Breast epithelium (tissue), 4 donors: ENCODE measurements around the gene CALR3. TPM values are rescaled to one million over a fixed set of nuclear protein-coding genes. Genes with fewer than 3 reads are reported as not detected.
"Not testable (repeated sequence)": the region's sequence is repeated elsewhere in the genome, so short reads cannot be mapped to it uniquely, and the experiment has no call there.

ENCODE experiments used
- DNase-seq, 2 donors: peaks; one replicate each; pipeline ENCODE4 v3.0.0-alpha.2; 2019; ENCODE audit warnings: low spot score in 2 of 2
- H3K27ac ChIP-seq, 2 donors: fragments of 200-600 bp; sonication (generic) in 1 of 2; one replicate each; pipeline ENCODE4 v1.5.1; 2016 to 2019; ENCODE audit warnings: mild to moderate bottlenecking in 1 of 2
- H3K27me3 ChIP-seq, 2 donors: fragments of 200-600 bp; sonication (generic) in 1 of 2; one replicate each; pipeline versions ENCODE4 v1.5.1 to v1.6.0; 2017 to 2019; ENCODE audit warnings: control low read depth in 1 of 2, mild to moderate bottlenecking in 1 of 2
- H3K36me3 ChIP-seq: fragments of 200-600 bp; one replicate; pipeline ENCODE4 v1.5.1; 2019
- H3K4me1 ChIP-seq, 2 donors: fragments of 200-600 bp; sonication (generic); one replicate each; pipeline ENCODE4 v1.5.1; 2016 to 2019; ENCODE audit warnings: control low read depth in 1 of 2
- H3K4me3 ChIP-seq, 3 donors: fragments of 200-600 bp; sonication (generic); 1 replicate in 2 of 3; 2 replicates in 1 of 3; pipeline ENCODE4 v1.5.1; 2016 to 2019; ENCODE audit warnings: mild to moderate bottlenecking in 3 of 3, moderate library complexity in 2 of 3
- H3K9me3 ChIP-seq, 2 donors: fragments of 200-600 bp; sonication (generic) in 1 of 2; one replicate each; pipeline ENCODE4 v1.5.1; 2016 to 2019; ENCODE audit warnings: control low read depth in 1 of 2
- POLR2A ChIP-seq: fragments of 450-650 bp; IDR thresholded peaks from one replicate; pipeline ENCODE4 v1.6.1; 2016; ENCODE audit warnings: antibody characterized with exemption, mild to moderate bottlenecking, moderate library complexity
- POLR2AphosphoS5 ChIP-seq, 3 donors: sonication (generic); formaldehyde crosslinking; IDR thresholded peaks; one replicate each; pipeline ENCODE4 v1.6.1; 2017; ENCODE audit warnings: antibody characterized with exemption in 3 of 3
- intact Hi-C: fragments of 100-400 bp; cut with DNase I; formaldehyde crosslinking; loops from one replicate; pipeline ENCODE4 v1.15.1; 2023; ENCODE audit warnings: low total_unique reads
- total RNA-seq, 3 donors: library from RNA; depleted of rRNA; stranded (reverse); fragments of >200 nt; gene quantifications; one replicate each; pipeline ENCODE4 v1.1.0, GENCODE V29; 2016
- TF ChIP-seq, protein P1 (sequence below), 3 donors: fragments of 450-650 bp; IDR thresholded peaks; one replicate each; pipeline ENCODE4 v1.5.1; 2016 to 2017; ENCODE audit warnings: antibody characterized with exemption in 3 of 3, mild to moderate bottlenecking in 3 of 3, moderate library complexity in 3 of 3

The CALR3 gene
- total RNA-seq = not detected

- H3K36me3 ChIP-seq = no peaks in the 10 kb centered on the region
- H3K27ac ChIP-seq = peak within 1 kb of the TSS; percentile 60 to 81
- no peaks in the 10 kb centered on the region for H3K27me3 ChIP-seq
- H3K4me3 ChIP-seq = peak within 1 kb of the TSS; percentile 76 to 85 (median 77)
- TF ChIP-seq, protein P1, sequence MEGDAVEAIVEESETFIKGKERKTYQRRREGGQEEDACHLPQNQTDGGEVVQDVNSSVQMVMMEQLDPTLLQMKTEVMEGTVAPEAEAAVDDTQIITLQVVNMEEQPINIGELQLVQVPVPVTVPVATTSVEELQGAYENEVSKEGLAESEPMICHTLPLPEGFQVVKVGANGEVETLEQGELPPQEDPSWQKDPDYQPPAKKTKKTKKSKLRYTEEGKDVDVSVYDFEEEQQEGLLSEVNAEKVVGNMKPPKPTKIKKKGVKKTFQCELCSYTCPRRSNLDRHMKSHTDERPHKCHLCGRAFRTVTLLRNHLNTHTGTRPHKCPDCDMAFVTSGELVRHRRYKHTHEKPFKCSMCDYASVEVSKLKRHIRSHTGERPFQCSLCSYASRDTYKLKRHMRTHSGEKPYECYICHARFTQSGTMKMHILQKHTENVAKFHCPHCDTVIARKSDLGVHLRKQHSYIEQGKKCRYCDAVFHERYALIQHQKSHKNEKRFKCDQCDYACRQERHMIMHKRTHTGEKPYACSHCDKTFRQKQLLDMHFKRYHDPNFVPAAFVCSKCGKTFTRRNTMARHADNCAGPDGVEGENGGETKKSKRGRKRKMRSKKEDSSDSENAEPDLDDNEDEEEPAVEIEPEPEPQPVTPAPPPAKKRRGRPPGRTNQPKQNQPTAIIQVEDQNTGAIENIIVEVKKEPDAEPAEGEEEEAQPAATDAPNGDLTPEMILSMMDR (IDR thresholded peaks at IDR 0.05) = peak; percentile 26 to 44 (median 40)
- peak; percentile 67 to 77 (median 67) for TF ChIP-seq POLR2AphosphoS5 (IDR thresholded peaks at IDR 0.05)
- TF ChIP-seq POLR2A = no peak
- intact Hi-C loops = no loop called here
- H3K9me3 ChIP-seq = no peaks in the 10 kb centered on the region
- no peaks in the 10 kb centered on the region for H3K4me1 ChIP-seq
- peak; percentile 97 to 98 for DNase-seq
Observed at GRCh38 chr19:16495982-16496612, at the start of gene CALR3, which contains the start of gene C19orf44. TSS of gene CALR3 (minus strand) at chr19:16496167. CDS start at chr19:16496129, 38 bp downstream. TSS of gene C19orf44 (plus strand) at chr19:16496394. CDS start at chr19:16500793, 4,399 bp downstream.

- Histone ChIP-seq H3K27ac (no peak overlapping the region), H3K9me3 (no peaks in the 10 kb centered on the region), H3K27me3 (no peaks in the 10 kb centered on the region), H3K36me3 (no peaks in the 10 kb centered on the region), H3K4me1 (peaks cover 7 to 8% of the 10 kb centered on the region in 2 donors), H3K4me3 (no peak overlapping the region)
- intact Hi-C loops = no loop called here
- TF ChIP-seq, protein P1 (IDR thresholded peaks at IDR 0.05) = no peak
- TF ChIP-seq POLR2A (no peak), POLR2AphosphoS5 (IDR thresholded peaks at IDR 0.05) (no peak)
- DNase-seq = no peak
Observed at GRCh38 chr19:16544473-16545231, 48.7 kb upstream of the CALR3 start.

- H3K27me3 ChIP-seq, H3K36me3 ChIP-seq, H3K9me3 ChIP-seq, intact Hi-C loops, DNase-seq, H3K4me3 ChIP-seq, H3K27ac ChIP-seq, H3K4me1 ChIP-seq: not testable (repeated sequence)
Observed at GRCh38 chr19:16543734-16544133, 47.8 kb upstream of the CALR3 start.

DNA sequence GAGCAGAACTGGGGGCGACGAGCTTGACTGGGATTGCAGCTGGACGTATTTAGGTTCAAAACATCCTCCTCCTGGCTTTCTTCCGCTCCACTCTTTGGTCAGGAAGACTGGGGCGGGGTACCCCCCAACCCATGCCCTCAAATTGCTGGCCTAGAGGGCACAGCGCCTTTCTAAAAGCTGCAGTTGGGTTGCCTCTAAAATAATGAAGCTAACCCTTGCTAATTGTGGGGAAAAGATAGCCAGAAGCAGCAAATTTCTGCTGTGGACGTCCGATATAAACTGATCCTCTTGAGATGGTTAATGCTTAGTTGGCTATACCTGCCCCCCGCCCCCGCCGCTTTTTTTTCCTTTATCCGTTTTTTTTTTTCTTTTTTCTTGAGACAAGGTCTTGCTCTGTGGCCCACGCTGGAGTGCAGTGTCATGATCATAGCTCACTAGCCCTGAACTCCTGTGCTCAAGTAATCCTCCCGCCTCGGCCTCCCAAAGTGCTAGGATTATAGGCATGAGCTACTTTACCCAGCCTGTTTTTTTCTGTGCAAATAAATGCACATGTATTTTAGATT, 47.0 kb upstream of the CALR3 start:
- H3K36me3 ChIP-seq = no peaks in the 10 kb centered on the region
- intact Hi-C loops = no loop called here
- H3K4me3 ChIP-seq = peak overlapping the region; percentile 70 to 99 (median 99)
- DNase-seq = no peak
- H3K9me3 ChIP-seq = no peaks in the 10 kb centered on the region
- H3K27me3 ChIP-seq = no peaks in the 10 kb centered on the region
- TF ChIP-seq POLR2AphosphoS5 (IDR thresholded peaks at IDR 0.05) (no peak), POLR2A (no peak)
- TF ChIP-seq, protein P1 (IDR thresholded peaks at IDR 0.05) = no peak
- H3K4me1 ChIP-seq = peaks cover 7 to 8% of the 10 kb centered on the region in 2 donors
- H3K27ac ChIP-seq = peak overlapping the region; percentile 82 to 86

- DNase-seq = peak; percentile 87 to 88
- no peaks in the 10 kb centered on the region for H3K27me3 ChIP-seq
- H3K4me3 ChIP-seq = peak within 1 kb of the TSS; percentile 70 to 99 (median 99)
- intact Hi-C loops = no loop called here
- TF ChIP-seq POLR2A (peak; percentile 75), POLR2AphosphoS5 (IDR thresholded peaks at IDR 0.05) (peak; percentile 77 to 92 (median 85))
- TF ChIP-seq, protein P1 (IDR thresholded peaks at IDR 0.05) = no peak
- no peaks in the 10 kb centered on the region for H3K9me3 ChIP-seq
- no peaks in the 10 kb centered on the region for H3K36me3 ChIP-seq
- H3K4me1 ChIP-seq = peaks cover 7 to 8% of the 10 kb centered on the region in 2 donors
- peak within 1 kb of the TSS; percentile 82 to 86 for H3K27ac ChIP-seq
Observed at GRCh38 chr19:16542045-16542909, 46.3 kb upstream of the CALR3 start, which contains the start of gene CHERP. TSS of gene CHERP (minus strand) at chr19:16542437. CDS start at chr19:16542378, 59 bp downstream.
